Measurements from ENCODE around the gene SMIM10L2A.
"Not testable (repeated sequence)": the region's sequence is repeated elsewhere in the genome, so short reads cannot be mapped to it uniquely, and the experiment has no call there.

Gene SMIM10L2A

DNA sequence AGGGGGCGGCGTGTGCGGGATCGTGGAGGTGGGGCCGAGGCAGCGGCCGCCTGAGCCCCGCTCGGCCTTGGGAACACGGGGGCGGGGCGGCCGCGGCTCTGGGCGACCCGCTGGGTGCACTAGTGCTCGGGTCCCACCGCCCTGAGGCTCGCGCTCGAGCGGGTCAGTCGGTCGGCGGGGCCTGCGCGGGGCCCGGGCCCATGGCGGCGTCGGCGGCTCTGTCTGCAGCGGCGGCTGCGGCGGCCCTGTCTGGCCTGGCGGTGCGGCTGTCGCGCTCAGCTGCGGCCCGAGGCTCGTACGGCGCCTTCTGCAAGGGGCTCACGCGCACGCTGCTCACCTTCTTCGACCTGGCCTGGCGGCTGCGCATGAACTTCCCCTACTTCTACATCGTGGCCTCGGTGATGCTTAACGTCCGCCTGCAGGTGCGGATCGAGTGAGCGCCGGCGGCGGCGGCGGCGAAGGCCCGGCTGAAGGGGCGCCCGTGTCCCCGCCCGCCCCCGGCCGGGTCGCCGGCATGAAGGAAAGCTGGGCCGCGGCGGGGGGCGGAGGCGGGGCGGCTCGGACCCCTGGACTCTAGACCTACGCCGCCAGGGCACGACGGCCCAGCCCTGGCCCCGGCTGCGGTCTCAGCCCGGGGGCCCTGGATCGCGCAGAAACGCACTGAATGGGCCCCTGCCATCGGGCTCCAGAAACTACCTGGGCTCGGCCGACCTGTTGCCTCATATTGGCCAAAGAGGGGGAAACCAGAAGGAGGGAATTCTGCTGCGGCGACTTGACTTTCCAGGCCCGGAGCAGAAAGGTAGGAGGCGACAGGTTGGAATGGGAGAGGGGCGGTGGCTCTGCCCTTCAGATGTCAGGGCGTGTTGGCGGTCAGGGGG lies at the start of gene SMIM10L2A:
SMIM10L2A (plus strand) TSS at position 13 of the 878 bp plus-strand sequence; CDS start at position 201, 188 bp downstream.
- DNase-seq (ENCODE audit: low read depth): no peak

DNA sequence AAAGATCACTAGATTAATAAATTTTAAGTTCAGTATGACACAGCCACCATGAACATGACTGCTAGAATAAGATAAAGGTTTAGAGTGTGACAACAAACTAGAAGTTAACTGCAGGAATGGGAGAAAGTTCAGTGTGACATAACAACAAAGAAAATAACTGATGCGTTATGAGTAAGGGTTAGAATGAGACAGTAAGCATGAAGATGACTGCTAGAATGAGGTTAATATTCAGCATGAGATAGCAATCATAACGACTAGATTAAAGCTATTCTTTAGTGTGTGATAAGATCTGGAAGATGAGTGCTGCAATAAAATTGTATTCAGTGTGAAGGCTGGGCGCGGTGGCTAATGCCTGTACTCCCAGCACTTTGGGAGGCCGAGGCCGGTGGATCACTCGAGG lies 48.4 kb upstream of the SMIM10L2A start:
- no peak for DNase-seq (ENCODE audit: low read depth)

DNA sequence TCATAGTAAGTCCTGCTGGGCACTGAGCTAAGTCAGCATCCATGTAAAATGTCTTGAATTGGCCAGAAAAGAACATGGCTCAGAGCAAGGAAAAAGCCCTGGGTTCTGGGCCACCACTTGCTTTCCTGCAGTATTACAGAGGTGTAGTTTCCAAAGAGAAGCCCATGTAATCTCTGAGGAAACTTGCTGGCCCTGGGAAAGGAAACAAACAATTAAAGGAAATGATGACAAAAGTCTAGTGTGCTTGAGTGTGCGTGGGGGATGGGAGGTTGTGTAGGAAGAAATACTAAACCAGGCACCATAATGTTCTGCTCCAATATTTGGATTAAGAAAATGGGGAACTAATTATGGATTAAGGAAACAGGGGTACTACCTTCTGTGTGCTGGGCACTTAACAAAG lies 39.5 kb upstream of the SMIM10L2A start:
- DNase-seq (ENCODE audit: low read depth): no peak

DNA sequence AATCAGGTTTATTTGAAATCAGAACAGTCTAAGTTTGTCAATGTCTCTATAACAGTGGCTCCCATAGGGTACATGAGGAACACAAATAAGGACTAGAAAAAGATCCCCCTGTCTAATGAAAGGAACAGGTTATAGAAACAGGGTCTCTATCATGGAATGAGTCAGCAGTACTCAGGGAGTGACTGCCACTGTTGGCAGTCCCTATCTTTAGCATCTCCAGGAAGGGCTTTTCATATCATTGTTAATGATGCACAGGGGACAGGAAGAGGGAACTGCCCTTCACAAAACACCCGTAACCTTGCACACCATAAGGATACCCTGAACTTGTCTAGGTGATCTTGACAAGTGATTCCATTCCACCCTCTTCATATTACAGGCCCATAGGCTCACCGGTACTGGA lies 38.5 kb upstream of the SMIM10L2A start:
- no peak for DNase-seq (ENCODE audit: low read depth)

DNA sequence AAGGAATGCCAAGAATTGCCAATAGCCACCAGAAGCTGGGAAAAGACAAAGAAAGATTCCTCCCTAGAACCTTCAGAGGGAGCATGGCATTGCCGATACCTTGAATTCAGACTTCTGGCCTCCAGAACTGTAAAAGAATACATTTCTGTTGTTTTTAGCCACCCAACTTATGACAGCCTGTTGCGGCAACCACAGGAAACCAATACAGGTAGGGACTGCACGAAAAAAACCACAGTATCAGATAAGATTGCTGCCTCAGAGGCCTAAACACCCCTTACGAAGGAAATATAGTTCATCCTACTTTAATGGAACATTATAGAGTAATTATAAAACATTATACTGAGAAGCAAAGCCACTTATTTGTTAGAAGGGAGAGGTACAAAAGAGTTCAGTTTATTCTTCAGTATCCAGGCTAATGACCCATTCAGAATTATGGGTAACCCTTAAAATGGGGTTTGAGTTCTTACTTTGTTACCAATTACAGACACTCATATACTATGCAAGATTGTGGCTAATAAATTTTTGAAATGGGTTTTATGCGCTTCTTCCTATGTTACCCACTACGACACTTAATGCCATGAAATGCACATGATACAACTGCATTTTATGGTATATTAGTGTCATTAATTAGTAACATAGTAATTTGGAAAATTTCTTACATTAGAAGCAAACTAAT lies 37.4 kb upstream of the SMIM10L2A start:
- no peak for DNase-seq (ENCODE audit: low read depth)

DNA sequence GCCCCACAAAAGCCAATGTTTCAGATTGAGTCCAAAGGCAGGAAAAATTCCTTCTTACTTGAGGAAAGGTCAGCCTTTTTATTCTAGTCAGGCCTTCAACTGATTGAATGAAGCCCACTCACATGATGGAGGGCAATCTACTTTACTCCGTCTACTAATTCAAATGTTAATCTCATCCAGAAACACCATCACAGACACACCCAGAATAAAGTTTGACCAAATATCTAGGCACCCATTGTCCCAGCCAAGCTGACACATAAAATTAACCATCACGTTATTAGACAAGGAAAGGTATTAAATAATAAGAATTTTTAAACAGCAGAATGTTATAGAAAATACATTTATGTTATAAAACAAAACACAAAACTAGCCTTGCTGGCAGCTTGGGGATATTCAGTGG lies 32.9 kb upstream of the SMIM10L2A start:
- DNase-seq (ENCODE audit: low read depth): no peak

DNA sequence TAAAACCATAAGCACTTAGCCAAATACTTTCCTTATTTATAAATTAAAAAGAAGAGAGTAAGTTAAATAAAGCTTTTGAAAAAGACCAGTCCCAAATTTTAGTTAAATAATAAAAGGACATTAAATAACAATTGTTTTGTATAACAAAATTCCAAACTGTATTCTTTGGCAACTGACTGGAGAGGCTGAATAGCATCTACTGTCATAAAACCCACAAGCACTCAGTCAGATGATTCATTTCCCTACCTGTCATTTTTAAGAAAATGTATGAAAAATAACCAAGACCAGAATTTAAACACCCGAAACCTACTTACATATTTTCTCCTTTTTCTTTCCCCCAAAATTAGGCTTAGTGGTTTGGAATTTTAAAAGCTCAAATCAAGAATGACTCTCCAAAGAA lies 32.5 kb upstream of the SMIM10L2A start:
- DNase-seq (ENCODE audit: low read depth): no peak

DNA sequence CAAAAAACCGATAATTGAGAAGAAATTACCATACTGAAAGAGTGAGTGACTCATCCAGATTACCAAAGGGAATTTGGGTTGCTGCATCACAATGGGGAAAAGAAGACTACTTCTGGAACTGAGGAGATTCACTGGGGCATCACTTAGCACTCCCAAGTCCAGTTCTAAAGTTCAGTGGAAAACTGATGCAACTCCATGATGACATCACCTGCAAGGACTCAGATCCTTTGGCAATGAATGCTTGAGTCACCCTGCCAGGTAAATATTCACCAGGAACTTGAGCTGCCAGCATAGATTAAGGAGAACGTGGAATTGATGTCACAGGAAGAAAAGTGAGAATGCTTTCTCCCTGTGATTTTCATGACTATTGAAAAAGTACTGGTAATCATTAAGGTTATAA lies 32.0 kb upstream of the SMIM10L2A start:
- DNase-seq (ENCODE audit: low read depth): peak; percentile 5

DNA sequence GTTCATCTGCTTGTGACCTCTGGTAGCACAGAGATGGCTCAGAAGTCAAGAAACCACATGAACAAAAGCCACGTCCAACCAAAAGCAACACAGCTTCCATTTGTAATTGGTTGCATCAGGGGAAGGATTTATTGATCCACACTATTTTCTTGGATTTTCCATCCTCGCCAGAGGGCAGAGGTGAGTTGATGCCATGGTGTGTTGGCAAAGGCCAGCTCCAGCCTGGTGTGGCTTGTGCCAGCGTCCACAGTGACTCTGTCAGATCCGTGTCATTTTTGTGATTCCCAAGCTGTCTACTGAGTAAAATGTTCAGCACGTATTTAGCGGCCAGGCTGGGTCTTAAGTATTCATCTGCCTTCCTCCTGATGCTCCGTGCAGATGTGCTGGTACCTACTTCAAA lies 30.0 kb upstream of the SMIM10L2A start:
- DNase-seq (ENCODE audit: low read depth): no peak

DNA sequence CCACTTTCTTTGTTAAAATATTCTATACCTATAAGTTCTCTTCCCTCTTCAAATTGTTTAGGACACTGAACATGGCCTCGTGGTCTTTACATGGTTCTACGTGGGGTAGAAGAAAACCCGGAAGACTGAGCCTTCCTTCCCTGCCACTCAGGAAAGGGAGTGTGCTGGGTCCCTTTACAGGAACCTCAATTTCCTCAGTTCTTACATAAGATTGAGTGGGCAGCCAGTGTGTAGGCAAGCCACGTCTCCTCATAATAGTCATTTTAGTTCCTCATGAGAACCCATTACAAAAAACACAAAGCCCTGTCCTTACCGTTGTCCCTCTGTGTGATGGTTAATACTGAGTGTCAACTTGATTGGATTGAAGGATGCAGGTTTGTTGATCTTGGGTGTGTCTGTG lies 28.7 kb upstream of the SMIM10L2A start:
- DNase-seq (ENCODE audit: low read depth): no peak

DNA sequence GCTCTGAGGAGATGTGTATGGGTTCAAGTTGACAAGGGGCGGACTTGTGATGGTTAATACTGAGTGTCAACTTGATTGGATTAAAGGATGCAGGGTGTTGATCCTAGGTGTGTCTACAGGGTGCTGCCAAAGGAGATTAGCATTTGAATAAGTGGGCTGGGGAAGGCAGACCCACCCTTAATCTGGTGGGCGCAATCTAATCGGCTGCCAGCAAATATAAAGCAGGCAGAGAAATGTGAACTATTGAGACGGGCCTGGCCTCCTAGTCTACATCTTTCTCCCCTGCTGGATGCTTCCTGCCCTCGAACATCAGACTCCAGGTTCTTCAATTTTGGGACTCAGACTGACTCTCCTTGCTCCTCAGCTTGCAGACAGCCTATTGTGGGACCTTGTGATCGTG lies 26.7 kb upstream of the SMIM10L2A start:
- no peak for DNase-seq (ENCODE audit: low read depth)

DNA sequence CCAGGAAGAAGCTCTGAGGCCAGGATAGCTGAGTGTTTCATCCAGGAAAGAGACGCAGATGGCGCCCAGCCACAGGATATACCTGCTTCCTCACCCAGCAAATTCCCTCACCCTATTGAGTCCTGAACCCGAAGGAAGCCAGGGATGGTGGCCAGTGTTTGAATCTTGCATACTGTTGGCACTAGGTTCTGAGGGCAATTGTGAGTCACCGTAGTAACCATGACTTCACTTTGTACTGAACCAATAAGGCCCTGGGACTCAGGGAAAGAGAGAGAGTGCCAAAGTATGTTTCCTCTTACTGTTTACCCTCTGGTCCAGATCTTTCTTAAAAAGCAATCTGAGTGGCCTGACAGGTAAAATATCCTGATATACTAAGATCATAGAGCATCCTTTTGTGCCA lies 25.6 kb upstream of the SMIM10L2A start:
- DNase-seq (ENCODE audit: low read depth): no peak

DNA sequence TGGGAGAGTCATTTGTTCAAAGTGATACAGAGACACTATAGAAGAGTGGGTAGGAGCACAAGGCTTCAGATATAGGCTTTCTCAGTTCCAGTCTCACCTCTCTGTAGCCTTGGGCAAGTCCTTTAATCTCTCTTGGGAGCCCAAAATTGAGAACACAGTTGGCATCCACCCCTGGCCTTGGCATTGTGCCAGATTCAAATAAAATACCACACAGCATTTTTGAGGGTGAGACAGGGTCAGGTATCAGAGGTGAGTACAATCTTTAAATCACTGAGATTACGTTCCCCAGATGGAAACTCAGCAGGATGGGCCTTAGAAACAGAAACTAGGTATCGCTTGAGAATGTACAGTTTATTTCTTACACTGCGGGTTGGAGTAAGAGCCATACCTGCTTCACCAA lies 25.2 kb upstream of the SMIM10L2A start:
- DNase-seq (ENCODE audit: low read depth): no peak

DNA sequence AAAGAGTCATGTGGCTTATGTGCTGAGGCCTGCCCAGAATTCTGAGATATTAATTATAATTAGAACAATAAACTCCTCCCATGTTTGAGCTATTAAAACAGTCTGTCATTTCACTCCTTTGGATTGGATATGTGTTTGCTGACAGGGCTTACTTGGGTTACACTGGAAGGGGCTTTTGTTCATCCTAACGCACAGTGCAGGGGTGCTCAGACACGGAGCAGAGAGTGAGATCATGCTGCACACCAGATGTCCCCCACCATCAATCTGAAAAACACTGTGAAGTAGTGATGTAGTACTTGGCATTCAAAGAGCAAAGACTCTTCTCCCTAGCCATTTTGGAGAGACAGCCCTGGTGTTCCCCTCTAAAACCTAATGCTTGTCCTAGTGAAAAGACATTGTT lies 24.1 kb upstream of the SMIM10L2A start:
- no peak for DNase-seq (ENCODE audit: low read depth)

DNA sequence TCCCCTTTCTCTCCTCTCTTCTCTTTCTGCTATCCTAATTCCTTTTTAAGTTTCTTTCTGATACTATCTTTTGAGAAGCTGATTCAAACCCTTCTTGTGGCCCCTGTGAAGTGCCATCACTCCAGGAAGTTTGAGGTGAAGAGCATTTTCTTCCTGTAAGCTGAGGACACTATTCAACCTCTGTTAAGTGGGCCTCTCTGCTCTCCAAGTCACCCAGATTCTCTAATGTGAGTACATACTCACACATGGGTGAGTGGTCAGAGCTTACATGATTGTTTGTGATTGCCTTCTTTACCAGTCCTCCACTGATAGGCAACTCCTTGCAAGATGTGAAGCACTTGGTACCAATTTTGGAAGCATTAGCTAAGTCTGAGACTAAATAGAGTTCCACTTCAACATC lies 18.4 kb upstream of the SMIM10L2A start:
- no peak for DNase-seq (ENCODE audit: low read depth)

DNA sequence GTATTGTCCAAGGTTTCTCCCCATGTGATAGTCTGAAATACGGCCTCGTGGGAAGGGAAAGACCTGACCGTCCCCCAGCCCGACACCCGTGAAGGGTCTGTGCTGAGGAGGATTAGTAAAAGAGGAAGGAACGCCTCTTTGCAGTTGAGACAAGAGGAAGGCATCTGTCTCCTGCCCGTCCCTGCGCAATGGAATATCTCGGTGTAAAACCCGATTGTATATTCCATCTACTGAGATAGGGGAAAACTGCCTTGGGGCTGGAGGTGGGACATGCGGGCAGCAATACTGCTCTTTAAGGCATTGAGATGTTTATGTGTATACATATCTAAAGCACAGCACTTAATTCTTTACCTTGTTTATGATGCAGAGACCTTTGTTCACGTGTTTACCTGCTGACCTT lies 15.3 kb upstream of the SMIM10L2A start:
- DNase-seq (ENCODE audit: low read depth): not testable (repeated sequence)

DNA sequence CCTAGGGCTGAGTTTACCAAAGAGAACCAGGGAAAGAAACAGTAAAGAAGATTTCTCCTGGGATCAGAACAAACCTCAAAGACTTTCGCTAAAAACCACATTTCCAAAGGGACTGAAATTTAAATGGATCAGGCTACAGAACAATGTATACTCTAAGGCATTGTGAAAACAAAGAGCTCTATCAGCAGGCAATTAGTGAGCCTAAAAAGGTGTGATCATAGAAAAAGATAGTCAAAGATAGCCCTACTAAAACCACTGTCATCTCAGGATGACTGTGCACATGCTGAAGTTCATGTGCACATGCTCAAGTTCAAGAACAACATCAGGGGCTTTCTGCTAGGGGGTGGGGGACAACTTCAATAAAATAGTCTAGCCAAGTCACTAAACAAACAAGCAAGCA lies 12.9 kb upstream of the SMIM10L2A start:
- DNase-seq (ENCODE audit: low read depth): no peak

DNA sequence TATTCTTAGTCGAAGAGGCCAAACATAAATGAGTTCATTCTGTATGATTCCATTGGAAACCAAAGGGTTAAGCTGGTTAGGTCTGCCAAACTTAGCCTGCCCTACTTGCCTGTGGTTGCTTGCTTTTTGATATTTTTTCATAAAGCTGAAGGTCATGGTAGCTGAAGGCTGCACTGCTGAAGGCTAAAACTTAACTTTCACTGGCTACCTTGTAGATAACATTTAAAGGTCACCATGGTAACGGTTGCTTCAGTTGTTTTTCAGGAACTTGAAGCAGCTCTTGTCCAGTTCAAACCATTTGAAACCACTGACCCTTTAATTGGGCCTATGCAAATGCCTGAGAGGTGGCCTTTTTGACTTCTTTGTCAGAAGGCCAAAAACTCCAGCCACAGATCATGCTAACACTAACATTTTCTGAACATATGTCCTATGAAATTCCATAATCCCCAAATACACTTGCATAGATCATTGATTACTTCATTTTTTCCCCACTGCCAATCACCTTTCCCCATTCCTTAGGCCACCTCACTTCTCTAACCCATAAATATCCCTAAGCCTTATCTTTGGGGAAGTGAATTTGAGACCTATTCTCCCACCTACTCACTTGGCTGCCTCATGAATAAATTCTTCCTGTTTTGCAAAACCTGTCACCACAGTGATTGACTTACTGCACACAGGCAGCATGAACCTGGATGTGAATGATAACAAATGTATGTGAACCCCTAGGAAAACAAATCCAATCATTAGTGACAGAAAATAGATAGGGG lies 10.7 kb upstream of the SMIM10L2A start:
- no peak for DNase-seq (ENCODE audit: low read depth)

DNA sequence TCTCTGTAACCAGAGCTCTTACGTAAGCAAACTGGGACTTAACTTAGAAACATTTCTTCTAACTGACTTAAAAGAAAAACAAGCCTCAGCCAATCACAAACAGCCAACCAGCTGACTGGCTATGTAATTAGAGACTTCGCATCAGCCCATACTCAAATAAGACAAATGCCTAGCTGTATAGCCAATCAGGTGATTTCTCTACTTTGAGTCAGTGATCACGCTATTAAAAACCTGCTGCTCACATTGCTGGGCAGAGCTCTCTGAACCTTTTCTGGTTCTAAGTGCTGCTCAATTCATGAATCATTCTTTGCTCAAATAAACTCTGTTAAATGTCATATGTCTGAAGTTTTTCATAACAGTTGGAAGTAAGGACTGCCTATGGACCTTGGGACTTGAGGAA lies 9.9 kb upstream of the SMIM10L2A start:
- peak; percentile 38 for DNase-seq (ENCODE audit: low read depth)

DNA sequence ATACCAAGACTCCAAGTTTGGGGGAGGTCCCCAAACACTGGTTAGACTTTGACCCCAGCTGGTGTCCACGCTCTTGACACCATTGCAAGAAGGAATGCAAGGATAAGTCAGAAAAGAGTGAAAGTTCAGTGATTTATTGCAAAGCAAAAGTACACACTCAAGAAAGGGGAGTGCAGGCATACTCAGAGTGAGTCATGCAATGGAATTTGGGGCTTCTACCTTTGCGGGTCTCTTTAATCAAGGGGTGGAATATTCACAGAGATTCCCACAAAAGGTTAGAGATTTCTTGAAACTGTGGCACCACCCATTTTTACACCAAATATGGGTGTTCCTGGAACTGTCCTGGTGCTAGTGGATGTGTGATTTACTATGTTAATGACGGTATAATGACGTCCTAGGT lies 5.2 kb upstream of the SMIM10L2A start:
- no peak for DNase-seq (ENCODE audit: low read depth)

DNA sequence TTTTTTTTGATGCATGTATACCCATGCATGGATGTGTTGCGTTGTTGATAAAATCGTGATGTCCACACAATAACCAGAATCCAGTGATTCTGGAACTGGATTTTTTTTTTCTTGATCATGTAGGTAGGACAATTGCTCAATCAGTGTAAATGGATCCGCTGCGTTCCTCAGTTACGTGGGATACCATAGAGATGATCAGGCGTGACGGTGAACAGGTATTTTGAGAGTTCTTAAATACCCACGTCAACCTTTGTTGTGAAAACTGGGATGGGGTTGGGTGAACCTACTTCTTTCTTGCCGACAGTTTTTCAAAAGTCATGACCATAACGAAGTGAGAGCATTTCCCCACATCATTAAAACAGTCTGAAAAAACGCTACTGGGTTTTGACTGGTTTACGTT lies 913 bp upstream of the SMIM10L2A start:
- DNase-seq (ENCODE audit: low read depth): no peak

DNA sequence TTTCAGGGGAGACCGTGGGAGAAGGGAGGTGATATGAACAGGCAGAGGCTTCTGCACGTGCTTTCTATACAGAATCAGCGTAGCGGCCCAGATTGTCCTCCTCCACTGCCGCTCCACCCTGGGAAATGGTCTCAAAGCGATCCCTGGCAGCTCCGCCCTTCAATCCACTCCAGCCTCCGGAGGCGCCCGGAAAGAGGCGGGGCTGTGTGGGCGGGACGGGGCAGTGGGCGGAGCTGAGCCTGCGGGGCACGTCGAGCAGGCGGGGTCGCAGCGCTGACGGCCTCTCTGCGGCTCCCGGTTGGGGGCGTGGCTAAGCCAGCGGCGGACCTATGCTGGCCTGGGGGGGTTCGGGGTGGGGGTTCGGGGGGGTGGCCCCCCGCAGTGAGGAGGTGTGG lies 210 bp upstream of the SMIM10L2A start:
- DNase-seq (ENCODE audit: low read depth): peak; percentile 55

DNA sequence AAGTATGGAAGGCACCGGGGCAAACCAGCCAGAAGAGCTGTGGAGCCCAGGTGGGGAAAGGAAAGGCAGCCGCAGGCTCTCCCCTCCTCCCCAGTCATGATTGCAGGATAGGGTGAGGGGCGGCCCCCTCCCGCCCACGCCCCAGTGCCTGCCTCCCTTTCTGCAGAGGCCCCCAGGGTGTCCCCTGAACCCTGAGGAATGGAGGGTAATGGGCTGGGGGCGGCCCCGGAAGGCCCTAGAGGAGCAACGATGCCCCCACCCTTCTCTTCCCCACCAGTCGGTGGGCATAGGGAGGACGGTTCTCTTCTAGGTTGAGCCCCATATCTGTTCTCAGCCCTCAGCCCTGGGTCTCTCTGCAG lies 1.0 kb downstream of the SMIM10L2A start:
- DNase-seq (ENCODE audit: low read depth): not testable (repeated sequence)
